GM23338 (cell line): ENCODE results near the gene CPE.

ENCODE experiments used
- CREB1 ChIP-seq: fragments of 250-450 bp; sonication (Bioruptor Pico); IDR thresholded peaks from 2 replicates; pipeline ENCODE4 v1.5.0; 2020; ENCODE audit warnings: low read depth, mild to moderate bottlenecking, moderate library complexity
- CTCF ChIP-seq, 2 experiments: fragments of 200-600 bp in 1 of 2; sonication (generic) in 1 of 2; conservative IDR thresholded peaks; 2 replicates each; pipeline versions ENCODE4 v1.5.1 to v1.6.1; 2016 to 2017; ENCODE audit warnings: antibody characterized with exemption in 2 of 2, low read depth in 2 of 2, mild to moderate bottlenecking in 2 of 2, moderate library complexity in 1 of 2
- EZH2 ChIP-seq: fragments of 200-600 bp; sonication (generic); IDR thresholded peaks from one replicate; pipeline ENCODE4 v1.8.0; 2017; ENCODE audit warnings: antibody characterized with exemption, mild to moderate bottlenecking, low read depth; ENCODE audit not compliant: unreplicated experiment
- EZH2phosphoT487 ChIP-seq: fragments of 200-600 bp; sonication (generic); IDR thresholded peaks from one replicate; pipeline ENCODE4 v1.8.1; 2018; ENCODE audit warnings: antibody characterized with exemption; ENCODE audit not compliant: unreplicated experiment
- JUNB ChIP-seq: IDR thresholded peaks from one replicate; pipeline ENCODE4 v1.6.1; 2016; ENCODE audit warnings: antibody characterized with exemption; ENCODE audit not compliant: unreplicated experiment
- NANOG ChIP-seq: IDR thresholded peaks from 2 replicates; pipeline ENCODE4 v1.6.1; 2016; ENCODE audit warnings: antibody characterized with exemption, borderline replicate concordance
- POLR2AphosphoS5 ChIP-seq: IDR thresholded peaks from 2 replicates; pipeline ENCODE4 v1.6.1; 2016; ENCODE audit warnings: antibody characterized with exemption, low read depth
- STAT1 ChIP-seq: IDR thresholded peaks from one replicate; pipeline ENCODE4 v1.6.1; 2016; ENCODE audit warnings: antibody characterized with exemption; ENCODE audit not compliant: unreplicated experiment
- ZNF114 ChIP-seq: fragments of 250-450 bp; sonication (Bioruptor Pico); IDR thresholded peaks from 2 replicates; pipeline ENCODE4 v1.5.0; 2020; ENCODE audit warnings: mild to moderate bottlenecking, moderate library complexity
- ZNF331 ChIP-seq: fragments of 250-450 bp; sonication (Bioruptor Pico); IDR thresholded peaks from 2 replicates; pipeline ENCODE4 v1.5.0; 2020; ENCODE audit warnings: low read depth, mild to moderate bottlenecking, moderate library complexity
- ZNF462 ChIP-seq: fragments of 250-450 bp; sonication (Bioruptor Pico); IDR thresholded peaks from 2 replicates; pipeline ENCODE4 v1.5.0; 2020; ENCODE audit warnings: mild to moderate bottlenecking, moderate library complexity
- TF ChIP-seq, protein P1 (sequence below): IDR thresholded peaks from one replicate; pipeline ENCODE4 v1.6.1; 2018; ENCODE audit warnings: antibody characterized with exemption; ENCODE audit not compliant: unreplicated experiment
- TF ChIP-seq, protein P2 (sequence below): IDR thresholded peaks from 2 replicates; pipeline ENCODE4 v1.6.1; 2016; ENCODE audit warnings: antibody characterized with exemption

DNA sequence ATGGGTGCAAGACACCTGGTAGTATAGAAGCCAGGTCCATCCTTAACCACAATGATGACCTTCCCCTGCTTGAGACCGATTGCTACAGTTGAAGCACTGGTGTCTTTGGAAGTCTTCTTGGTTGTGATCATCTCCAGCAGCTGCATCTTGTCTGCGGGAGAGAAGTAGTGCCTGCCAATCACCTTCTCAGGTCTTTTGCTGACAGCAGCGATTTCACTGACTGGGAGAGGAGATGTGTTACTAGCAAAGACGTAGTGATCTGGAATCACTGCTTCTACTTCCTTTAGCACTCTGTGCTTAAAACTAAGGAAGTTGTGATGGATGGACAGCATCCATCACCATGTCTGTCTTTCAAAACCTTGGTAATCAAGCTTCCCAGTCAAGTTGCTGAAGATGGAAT lies 25.9 kb downstream of the CPE start:
- TF ChIP-seq CTCF (conservative IDR thresholded peaks at IDR 0.05; ENCODE audit: low read depth in 2 of 2) (no peak), JUNB (no peak), POLR2AphosphoS5 (no peak), EZH2 (no peak), CREB1 (CRISPR knock-in tag) (no peak), EZH2phosphoT487 (no peak), STAT1 (no peak), ZNF114 (CRISPR knock-in tag) (no peak), NANOG (no peak), ZNF462 (CRISPR knock-in tag) (no peak), ZNF331 (CRISPR knock-in tag) (no peak)
- TF ChIP-seq, protein P1, sequence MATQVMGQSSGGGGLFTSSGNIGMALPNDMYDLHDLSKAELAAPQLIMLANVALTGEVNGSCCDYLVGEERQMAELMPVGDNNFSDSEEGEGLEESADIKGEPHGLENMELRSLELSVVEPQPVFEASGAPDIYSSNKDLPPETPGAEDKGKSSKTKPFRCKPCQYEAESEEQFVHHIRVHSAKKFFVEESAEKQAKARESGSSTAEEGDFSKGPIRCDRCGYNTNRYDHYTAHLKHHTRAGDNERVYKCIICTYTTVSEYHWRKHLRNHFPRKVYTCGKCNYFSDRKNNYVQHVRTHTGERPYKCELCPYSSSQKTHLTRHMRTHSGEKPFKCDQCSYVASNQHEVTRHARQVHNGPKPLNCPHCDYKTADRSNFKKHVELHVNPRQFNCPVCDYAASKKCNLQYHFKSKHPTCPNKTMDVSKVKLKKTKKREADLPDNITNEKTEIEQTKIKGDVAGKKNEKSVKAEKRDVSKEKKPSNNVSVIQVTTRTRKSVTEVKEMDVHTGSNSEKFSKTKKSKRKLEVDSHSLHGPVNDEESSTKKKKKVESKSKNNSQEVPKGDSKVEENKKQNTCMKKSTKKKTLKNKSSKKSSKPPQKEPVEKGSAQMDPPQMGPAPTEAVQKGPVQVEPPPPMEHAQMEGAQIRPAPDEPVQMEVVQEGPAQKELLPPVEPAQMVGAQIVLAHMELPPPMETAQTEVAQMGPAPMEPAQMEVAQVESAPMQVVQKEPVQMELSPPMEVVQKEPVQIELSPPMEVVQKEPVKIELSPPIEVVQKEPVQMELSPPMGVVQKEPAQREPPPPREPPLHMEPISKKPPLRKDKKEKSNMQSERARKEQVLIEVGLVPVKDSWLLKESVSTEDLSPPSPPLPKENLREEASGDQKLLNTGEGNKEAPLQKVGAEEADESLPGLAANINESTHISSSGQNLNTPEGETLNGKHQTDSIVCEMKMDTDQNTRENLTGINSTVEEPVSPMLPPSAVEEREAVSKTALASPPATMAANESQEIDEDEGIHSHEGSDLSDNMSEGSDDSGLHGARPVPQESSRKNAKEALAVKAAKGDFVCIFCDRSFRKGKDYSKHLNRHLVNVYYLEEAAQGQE: no peak
- TF ChIP-seq, protein P2, sequence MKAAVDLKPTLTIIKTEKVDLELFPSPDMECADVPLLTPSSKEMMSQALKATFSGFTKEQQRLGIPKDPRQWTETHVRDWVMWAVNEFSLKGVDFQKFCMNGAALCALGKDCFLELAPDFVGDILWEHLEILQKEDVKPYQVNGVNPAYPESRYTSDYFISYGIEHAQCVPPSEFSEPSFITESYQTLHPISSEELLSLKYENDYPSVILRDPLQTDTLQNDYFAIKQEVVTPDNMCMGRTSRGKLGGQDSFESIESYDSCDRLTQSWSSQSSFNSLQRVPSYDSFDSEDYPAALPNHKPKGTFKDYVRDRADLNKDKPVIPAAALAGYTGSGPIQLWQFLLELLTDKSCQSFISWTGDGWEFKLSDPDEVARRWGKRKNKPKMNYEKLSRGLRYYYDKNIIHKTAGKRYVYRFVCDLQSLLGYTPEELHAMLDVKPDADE: no peak
